HG03575 (cell line): ENCODE measurements around the gene CHD1.
A peak's percentile ranks its signal among the peaks of the same experiment; 100 is the strongest.
"Not testable (repeated sequence)": the region's sequence is repeated elsewhere in the genome, so short reads cannot be mapped to it uniquely, and the experiment has no call there.

Experiments used
- ATAC-seq: cut with Tn5 transposase; IDR thresholded peaks from one replicate; pipeline ENCODE4 v1.9.1; 2021; ENCODE audit not compliant: unreplicated experiment, insufficient number of reproducible peaks, low FRiP score; ENCODE audit errors: extremely low read depth

Gene CHD1

GRCh38 chr5:98928873-98929709 lies at the start of gene CHD1:
CHD1 (minus strand) TSS chr5:98929007; CDS start chr5:98926386, 2,621 bp downstream.
- no peak for ATAC-seq

- no peak for ATAC-seq
These were observed 49.7 kb upstream of the CHD1 start for GRCh38 chr5:98978528-98978927.

- ATAC-seq = no peak
These were observed 48.9 kb upstream of the CHD1 start for GRCh38 chr5:98977723-98978122.

- ATAC-seq = peak; percentile 86
These were observed 47.0 kb upstream of the CHD1 start for GRCh38 chr5:98975682-98976407.

DNA sequence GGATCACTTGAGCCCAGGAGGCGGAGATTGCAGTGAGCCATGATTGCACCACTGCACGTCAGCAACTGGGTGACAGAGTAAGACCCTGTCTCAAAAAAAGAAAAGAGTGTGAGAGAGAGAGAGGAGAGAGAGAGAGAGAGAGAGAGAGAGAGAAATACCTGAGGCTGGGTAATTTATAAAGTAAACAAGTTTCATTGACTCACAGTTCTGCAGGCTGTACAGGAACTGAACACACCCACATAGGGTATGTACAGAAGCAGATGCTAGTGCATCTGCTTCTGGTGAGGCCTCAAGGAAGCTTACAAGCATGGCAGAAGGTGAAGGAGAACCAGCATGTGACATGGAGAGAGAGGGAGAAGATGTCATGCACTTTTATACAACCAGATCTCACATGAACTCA lies 46.4 kb upstream of the CHD1 start:
- ATAC-seq = no peak

- ATAC-seq = no peak
These were observed 40.6 kb upstream of the CHD1 start for GRCh38 chr5:98969400-98969799.

DNA sequence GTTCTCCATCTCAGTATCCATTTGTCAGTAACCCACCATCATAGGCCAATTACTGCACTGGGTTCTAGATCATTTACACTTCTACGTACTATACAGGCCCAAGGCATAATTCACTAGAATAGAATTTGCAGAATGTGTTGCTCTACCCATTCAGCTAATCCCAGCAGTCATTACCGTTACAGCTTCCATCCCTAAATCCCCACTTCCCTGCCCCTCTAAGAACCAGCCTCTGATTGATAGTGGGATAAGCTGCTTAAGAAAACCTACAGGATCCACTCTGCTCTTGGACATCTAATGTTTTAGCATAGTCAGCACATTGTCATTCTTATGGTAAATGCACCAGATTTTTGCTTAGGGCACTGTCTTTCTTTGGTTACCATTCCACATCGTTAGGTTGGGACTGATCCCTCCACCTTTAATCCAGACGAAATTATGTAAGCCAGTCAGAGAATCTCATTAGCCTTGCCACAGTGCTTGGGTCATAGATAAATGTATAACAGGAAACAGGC lies 39.3 kb upstream of the CHD1 start:
- ATAC-seq = no peak

DNA sequence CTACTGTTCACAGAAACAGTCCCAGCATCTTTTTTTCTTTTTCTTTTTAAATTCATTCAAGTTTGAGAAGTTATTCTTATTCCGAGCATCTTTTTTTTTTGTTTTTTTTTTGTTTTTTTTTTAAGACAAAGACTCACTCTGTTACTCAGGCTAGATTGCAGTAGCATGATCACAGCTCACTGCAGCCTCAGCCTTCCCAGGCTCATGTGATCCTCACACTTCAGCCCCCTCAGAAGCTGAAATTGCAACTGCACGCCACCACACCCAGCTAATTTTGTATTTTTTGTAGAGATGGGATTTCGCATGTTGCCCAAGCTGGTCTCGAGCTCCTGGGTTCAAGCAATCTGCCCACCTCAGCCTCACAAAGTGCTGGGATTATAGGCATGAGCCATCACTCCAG lies 36.4 kb upstream of the CHD1 start:
- no peak for ATAC-seq

GRCh38 chr5:98964621-98965020 lies 35.8 kb upstream of the CHD1 start:
- ATAC-seq = no peak

GRCh38 chr5:98963019-98963418 lies 34.2 kb upstream of the CHD1 start:
- ATAC-seq = no peak

- no peak for ATAC-seq
These were observed 33.8 kb upstream of the CHD1 start for GRCh38 chr5:98962587-98962986.

GRCh38 chr5:98961665-98962344 lies 33.0 kb upstream of the CHD1 start:
- ATAC-seq = no peak

GRCh38 chr5:98957307-98957706 lies 28.5 kb upstream of the CHD1 start:
- ATAC-seq = no peak

DNA sequence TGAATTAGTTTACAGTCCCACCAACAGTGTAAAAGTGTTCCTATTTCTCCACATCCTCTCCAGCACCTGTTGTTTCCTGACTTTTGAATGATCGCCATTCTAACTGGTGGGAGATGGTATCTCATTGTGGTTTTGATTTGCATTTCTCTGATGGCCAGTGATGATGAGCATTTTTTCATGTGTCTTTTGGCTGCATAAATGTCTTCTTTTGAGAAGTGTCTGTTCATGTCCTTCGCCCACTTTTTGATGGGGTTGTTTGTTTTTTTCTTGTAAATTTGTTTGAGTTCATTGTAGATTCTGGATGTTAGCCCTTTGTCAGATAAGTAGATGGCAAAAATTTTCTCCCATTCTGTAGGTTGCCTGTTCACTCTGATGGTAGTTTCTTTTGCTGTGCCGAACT lies 27.1 kb upstream of the CHD1 start:
- not testable (repeated sequence) for ATAC-seq

DNA sequence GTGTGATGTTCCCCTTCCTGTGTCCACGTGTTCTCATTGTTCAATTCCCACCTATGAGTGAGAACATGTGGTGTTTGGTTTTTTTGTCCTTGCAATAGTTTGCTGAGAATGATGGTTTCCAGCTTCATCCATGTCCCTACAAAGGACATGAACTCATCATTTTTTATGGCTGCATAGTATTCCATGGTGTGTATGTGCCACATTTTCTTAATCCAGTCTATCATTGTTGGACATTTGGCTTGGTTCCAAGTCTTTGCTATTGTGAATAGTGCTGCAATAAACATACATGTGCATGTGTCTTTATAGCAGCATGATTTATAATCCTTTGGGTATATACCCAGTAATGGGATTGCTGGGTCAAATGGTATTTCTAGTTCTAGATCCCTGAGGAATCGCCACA lies 26.7 kb upstream of the CHD1 start:
- ATAC-seq = not testable (repeated sequence)

- no peak for ATAC-seq
These were observed 25.7 kb upstream of the CHD1 start for GRCh38 chr5:98954392-98955028.

DNA sequence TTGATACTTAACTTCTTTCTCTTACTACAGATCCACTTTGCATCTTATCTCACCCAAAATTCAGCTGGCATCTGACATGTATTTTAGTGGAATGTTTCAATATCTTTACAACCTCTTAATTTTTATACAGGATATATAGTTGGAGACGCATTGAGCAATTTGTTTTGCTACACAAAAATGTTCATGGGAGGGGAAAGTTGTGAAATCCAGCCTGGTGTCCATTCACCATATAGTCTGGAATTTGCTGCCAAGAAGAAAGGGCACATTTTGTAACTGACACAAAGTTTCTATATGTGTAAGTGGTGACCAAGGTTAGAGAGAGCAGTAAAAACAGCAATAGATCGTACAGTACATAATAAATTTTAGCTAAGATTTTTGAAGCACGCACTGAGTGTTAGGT lies 14.0 kb upstream of the CHD1 start:
- no peak for ATAC-seq

DNA sequence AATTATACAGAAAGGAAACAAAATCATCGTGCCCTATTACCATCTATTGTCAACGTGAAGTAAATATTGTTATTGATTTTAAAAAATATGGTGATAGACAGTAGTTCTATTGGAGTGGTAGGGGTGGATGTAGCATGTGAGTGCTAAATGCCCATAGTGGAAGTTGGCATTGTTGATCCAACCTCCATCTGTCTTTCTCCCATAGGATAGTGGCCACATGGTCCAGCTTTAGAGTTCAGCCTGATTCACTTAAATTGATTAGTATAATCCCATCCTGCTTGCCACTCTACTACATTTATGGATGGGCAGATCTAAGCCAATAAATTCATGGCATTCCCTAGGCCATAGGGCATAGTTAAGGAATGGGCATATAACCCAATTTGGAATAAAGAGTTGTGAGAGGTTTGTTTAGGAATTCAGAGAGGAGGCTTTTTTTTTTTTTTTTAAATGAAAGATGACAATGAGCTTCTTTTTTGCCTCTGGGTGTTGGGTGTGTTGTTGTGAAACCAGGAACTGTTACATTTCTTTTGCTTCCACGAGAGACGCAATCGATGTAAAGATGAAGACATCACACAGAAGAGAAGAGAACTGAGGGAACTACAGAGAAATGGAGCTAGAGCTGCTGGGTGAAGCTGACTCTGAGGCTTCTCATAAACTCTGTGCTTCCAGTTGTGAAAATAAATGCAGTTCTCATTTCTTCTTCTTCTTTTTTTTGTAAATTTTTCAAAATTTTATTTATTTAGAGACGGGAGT lies 12.5 kb upstream of the CHD1 start:
- no peak for ATAC-seq

GRCh38 chr5:98940581-98940980 lies 11.8 kb upstream of the CHD1 start:
- no peak for ATAC-seq
